SK-N-SH treated with all-trans-retinoic acid at 6 μM for 48 hours (cell line): ENCODE measurements around the gene SYNE2.

Source experiments
- ATAC-seq: fragments of 200-7000 bp; cut with Tn5 transposase; 3 replicates; pipeline ENCODE4 v1.9.1; 2020; ENCODE audit warnings: mild to moderate bottlenecking, moderate library complexity
- ARNTL ChIP-seq: fragments of 450-650 bp; formaldehyde crosslinking; IDR thresholded peaks from 2 replicates; pipeline ENCODE4 v1.5.0; 2020; ENCODE audit warnings: low read depth, mild to moderate bottlenecking, moderate library complexity, borderline replicate concordance
- CREB5 ChIP-seq: fragments of 250-450 bp; sonication (Bioruptor Pico); IDR thresholded peaks from 2 replicates; pipeline ENCODE4 v1.5.1; 2020; ENCODE audit warnings: low read depth, mild to moderate bottlenecking, moderate library complexity
- CSDC2 ChIP-seq: fragments of 250-450 bp; sonication (Bioruptor Pico); IDR thresholded peaks from 2 replicates; pipeline ENCODE4 v1.5.0; 2020; ENCODE audit warnings: mild to moderate bottlenecking, moderate library complexity
- CSRNP3 ChIP-seq: fragments of 250-450 bp; sonication (Bioruptor Pico); IDR thresholded peaks from 2 replicates; pipeline ENCODE4 v1.5.1; 2021; ENCODE audit warnings: mild to moderate bottlenecking, moderate library complexity
- GLIS3 ChIP-seq: fragments of 250-450 bp; sonication (Bioruptor Pico); IDR thresholded peaks from 2 replicates; pipeline ENCODE4 v1.5.0; 2020; ENCODE audit warnings: mild to moderate bottlenecking, moderate library complexity
- PATZ1 ChIP-seq: fragments of 250-450 bp; sonication (Bioruptor Pico); IDR thresholded peaks from 2 replicates; pipeline ENCODE4 v1.8.0; 2020; ENCODE audit warnings: mild to moderate bottlenecking, moderate library complexity, borderline replicate concordance
- PPARA ChIP-seq: fragments of 250-450 bp; sonication (Bioruptor Pico); IDR thresholded peaks from 2 replicates; pipeline ENCODE4 v1.5.0; 2020; ENCODE audit warnings: mild to moderate bottlenecking, borderline replicate concordance
- SNAI2 ChIP-seq: fragments of 250-450 bp; sonication (Bioruptor Pico); IDR thresholded peaks from 2 replicates; pipeline ENCODE4 v1.5.0; 2020; ENCODE audit warnings: mild to moderate bottlenecking, moderate library complexity
- TCF4 ChIP-seq: fragments of 250-450 bp; sonication (Bioruptor Pico); IDR thresholded peaks from 2 replicates; pipeline ENCODE4 v1.8.0; 2021; ENCODE audit warnings: mild to moderate bottlenecking, moderate library complexity, borderline replicate concordance
- TSHZ2 ChIP-seq: fragments of 250-450 bp; sonication (Bioruptor Pico); IDR thresholded peaks from 2 replicates; pipeline ENCODE4 v1.5.0; 2020; ENCODE audit warnings: mild to moderate bottlenecking, moderate library complexity
- ZC3H10 ChIP-seq: fragments of 250-450 bp; sonication (Bioruptor Pico); IDR thresholded peaks from 2 replicates; pipeline ENCODE4 v1.5.1; 2021; ENCODE audit warnings: mild to moderate bottlenecking, moderate library complexity
- ZFP3 ChIP-seq: fragments of 250-450 bp; sonication (Bioruptor Pico); IDR thresholded peaks from 2 replicates; pipeline ENCODE4 v1.5.0; 2020; ENCODE audit warnings: mild to moderate bottlenecking, moderate library complexity
- ZFP30 ChIP-seq: fragments of 450-650 bp; formaldehyde crosslinking; IDR thresholded peaks from 2 replicates; pipeline ENCODE4 v1.5.0; 2022; ENCODE audit warnings: mild to moderate bottlenecking, moderate library complexity
- ZNF565 ChIP-seq: fragments of 450-650 bp; formaldehyde crosslinking; conservative IDR thresholded peaks from 2 replicates; pipeline ENCODE4 v1.5.0; 2020; ENCODE audit warnings: low read depth, mild to moderate bottlenecking, moderate library complexity
- ZNF70 ChIP-seq: fragments of 450-650 bp; formaldehyde crosslinking; IDR thresholded peaks from 2 replicates; pipeline ENCODE4 v1.5.0; 2020; ENCODE audit warnings: mild to moderate bottlenecking, moderate library complexity
- ZNF8 ChIP-seq: fragments of 450-650 bp; formaldehyde crosslinking; IDR thresholded peaks from 2 replicates; pipeline ENCODE4 v1.5.0; 2020; ENCODE audit warnings: mild to moderate bottlenecking, moderate library complexity

Gene SYNE2

GRCh38 chr14:63988579-63988978, 135.8 kb downstream of the SYNE2 start (continued):
- TF ChIP-seq CSRNP3 (CRISPR knock-in tag), result no peak

GRCh38 chr14:63991833-63992232, 139.0 kb downstream of the SYNE2 start:
- ATAC-seq, result no peak
- no peak for TF ChIP-seq ARNTL (CRISPR knock-in tag)
- TF ChIP-seq ZFP3 (CRISPR knock-in tag), result no peak
- no peak for TF ChIP-seq PPARA (CRISPR knock-in tag)
- TF ChIP-seq CSDC2 (CRISPR knock-in tag), result no peak
- TF ChIP-seq TSHZ2, result no peak
- no peak for TF ChIP-seq ZNF565
- no peak for TF ChIP-seq CREB5 (CRISPR knock-in tag)
- TF ChIP-seq GLIS3 (CRISPR knock-in tag), result no peak
- TF ChIP-seq CSRNP3 (CRISPR knock-in tag), result no peak

GRCh38 chr14:63992858-63993257, 140.1 kb downstream of the SYNE2 start:
- no peak for ATAC-seq
- TF ChIP-seq ZNF565 (no peak), ZFP30 (CRISPR knock-in tag) (no peak), PATZ1 (no peak)

- TF ChIP-seq CSDC2 (CRISPR knock-in tag) (no peak), ZNF70 (CRISPR knock-in tag) (no peak), ZC3H10 (CRISPR knock-in tag) (no peak), ARNTL (CRISPR knock-in tag) (no peak), PATZ1 (no peak), ZFP3 (CRISPR knock-in tag) (no peak), TCF4 (CRISPR knock-in tag) (no peak), ZNF8 (CRISPR knock-in tag) (no peak)
- TF ChIP-seq, all 23 proteins: peak for 0
- no peak for ATAC-seq
These were observed 141.2 kb downstream of the SYNE2 start for GRCh38 chr14:63993992-63994391.

GRCh38 chr14:63995285-63995684, 142.5 kb downstream of the SYNE2 start:
- no peak for ATAC-seq
- TF ChIP-seq CREB5 (CRISPR knock-in tag) (no peak), SNAI2 (CRISPR knock-in tag) (no peak), ZNF565 (no peak), GLIS3 (CRISPR knock-in tag) (no peak)
